Left kidney (tissue), 2 donors: ENCODE results near the gene SLCO3A1. TPM values are rescaled to one million over a fixed set of nuclear protein-coding genes. Genes with fewer than 3 reads are reported as not detected.
"Not testable (repeated sequence)": the region's sequence is repeated elsewhere in the genome, so short reads cannot be mapped to it uniquely, and the experiment has no call there.

Experiments
- DNase-seq: peaks from one replicate; pipeline ENCODE4 v3.0.0-alpha.2; 2013
- polyA plus RNA-seq: library from polyadenylated mRNA; unstranded; fragments of 120-200 nt; gene quantifications from one replicate; pipeline ENCODE4 v1.2.1, GENCODE V29; 2013; ENCODE audit not compliant: insufficient read length

SLCO3A1 gene
- polyA plus RNA-seq, 1 donor: 9.5 TPM

DNA sequence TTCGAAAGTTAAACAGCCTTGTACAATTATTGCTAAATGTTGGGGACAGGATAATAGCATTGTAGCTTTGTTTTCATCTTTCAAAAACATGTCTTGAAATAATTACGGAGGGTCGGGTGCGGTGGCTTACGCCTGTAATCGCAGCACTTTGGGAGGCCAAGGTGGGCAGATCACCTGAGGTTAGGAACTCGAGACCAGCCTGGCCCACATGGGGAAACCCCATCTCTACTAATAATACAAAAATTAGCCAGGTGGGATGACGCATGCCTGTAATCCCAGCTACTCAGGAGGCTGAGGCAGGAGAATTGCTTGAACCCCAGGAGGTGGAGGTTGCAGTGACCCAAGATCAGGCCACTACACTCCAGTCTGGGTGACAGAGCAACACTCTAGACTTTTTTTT lies 216.7 kb downstream of the SLCO3A1 start:
- DNase-seq: not testable (repeated sequence)

- DNase-seq: no peak
Measured at GRCh38 chr15:92071045-92071634, 217.6 kb downstream of the SLCO3A1 start.

GRCh38 chr15:92073044-92073785 lies 219.7 kb downstream of the SLCO3A1 start:
- no peak for DNase-seq

- DNase-seq: no peak
Measured at GRCh38 chr15:92074101-92074500, 220.6 kb downstream of the SLCO3A1 start.

DNA sequence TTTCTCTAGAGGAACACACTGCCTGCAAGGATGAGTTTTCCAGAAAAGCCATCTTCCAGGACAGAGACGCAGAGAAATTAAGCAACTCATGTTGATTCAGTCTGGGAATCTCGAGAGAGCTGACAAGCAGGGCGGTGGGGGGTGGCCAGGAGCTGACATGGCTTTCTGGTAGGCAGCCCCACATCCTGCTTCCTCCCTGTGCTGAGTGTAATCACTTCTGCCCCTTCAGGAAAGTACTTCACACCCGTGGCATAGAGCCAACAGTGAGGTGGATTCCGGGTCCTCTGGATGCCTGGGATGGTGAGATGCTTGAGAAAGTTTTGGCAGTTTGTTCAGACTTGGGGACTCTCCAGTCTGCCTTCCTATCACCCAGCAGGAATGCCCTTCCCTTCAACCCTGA lies 221.1 kb downstream of the SLCO3A1 start:
- DNase-seq: no peak

DNA sequence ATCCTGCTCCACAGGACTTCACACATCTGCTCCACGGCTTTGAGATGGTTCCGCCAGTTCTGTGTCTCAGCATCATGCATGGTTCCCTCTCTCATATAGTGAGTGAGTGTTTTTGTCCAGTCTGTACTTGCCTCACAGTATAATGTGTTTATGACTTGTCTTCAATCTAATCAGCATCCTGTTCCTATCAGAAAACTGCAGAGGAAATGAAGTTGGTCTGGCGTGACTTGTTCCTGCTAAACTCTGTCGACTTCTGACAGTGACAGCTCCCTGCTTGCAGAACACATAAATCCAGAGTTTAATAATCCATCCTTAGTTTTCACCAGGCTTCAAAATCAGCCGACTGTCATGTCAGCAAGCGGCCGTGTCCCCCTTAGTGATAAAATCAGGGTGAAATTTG lies 222.3 kb downstream of the SLCO3A1 start:
- DNase-seq: no peak

DNA sequence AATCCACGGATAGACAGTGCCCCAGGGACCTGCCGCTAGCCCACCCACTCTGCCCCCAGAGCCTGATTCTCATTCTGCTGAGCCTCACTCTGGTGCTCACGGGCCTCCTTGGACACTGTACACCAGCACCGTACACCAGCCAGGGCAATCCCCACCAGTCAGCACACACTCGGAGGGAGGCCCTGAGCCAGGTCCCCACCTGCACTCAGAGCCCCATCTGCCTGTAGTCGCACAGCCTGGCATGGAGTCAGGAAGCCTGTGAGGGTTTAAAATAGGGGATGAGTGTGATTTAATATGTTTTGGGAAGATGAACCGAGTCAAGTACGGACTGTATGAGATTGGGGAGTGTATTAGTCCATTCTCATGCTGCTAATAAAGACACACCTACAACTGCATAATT lies 223.0 kb downstream of the SLCO3A1 start:
- no peak for DNase-seq

GRCh38 chr15:92077353-92078085 lies 224.0 kb downstream of the SLCO3A1 start:
- DNase-seq: peak; percentile 65

GRCh38 chr15:92078270-92078669 lies 224.8 kb downstream of the SLCO3A1 start:
- no peak for DNase-seq

DNA sequence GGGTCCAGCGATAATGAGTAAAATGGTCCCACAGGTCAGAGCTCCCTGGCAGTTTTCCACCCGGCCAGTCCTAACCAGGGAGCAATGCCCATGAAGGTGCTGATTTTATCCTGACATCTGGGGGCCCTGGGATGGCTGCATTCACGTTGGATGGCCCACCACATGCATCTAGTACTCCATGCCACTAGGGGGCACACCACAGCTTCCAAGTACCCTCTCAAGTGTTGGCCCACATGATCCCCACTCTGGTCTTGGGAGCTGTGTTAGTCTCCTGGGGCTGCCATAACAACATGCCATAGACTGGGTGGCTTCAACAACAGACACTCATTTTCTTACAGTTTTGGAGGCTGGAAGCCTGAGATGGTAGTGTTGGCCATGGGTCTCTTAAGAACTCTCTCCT lies 225.5 kb downstream of the SLCO3A1 start:
- DNase-seq: no peak

GRCh38 chr15:92079647-92080255 lies 226.2 kb downstream of the SLCO3A1 start:
- DNase-seq: no peak

DNA sequence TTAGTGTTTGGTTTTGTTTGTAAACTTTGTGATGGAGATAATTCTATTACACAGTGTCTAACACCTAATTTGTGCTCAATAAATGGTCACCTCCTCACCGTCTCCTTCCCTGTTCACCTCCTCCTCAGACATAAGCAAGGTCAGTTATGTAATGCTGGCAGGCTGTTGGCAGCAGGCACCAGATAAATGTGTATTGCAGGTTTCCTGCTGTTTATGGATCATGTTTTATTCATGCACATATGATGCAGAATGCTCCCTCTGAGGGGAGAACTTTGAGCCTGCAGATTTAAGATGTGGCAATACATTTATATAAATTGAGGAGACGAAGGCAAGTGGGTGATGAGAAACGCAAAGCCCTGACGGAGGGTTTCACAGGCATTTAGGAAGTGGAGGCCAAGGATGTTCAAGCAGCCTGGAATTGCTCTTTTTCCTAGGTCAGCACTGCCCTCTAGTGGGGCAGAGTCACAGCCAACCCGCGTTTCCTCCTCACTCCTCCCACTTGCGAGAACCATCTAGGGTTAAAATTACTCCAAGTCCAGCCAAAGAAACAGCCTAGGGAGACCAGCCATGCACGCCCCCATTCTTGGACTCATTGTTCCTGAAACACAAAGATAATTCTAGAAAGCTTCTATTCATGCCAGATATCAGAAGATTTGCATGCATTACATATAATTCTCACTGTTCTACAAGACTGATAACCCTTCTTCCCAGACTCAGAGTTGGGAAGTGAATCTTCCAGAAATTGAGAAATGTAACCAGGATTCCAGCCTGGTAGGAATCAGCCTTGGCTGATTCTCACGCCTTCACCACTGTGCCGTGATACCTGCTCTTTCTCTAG lies 228.7 kb downstream of the SLCO3A1 start:
- DNase-seq: peak; percentile 82

DNA sequence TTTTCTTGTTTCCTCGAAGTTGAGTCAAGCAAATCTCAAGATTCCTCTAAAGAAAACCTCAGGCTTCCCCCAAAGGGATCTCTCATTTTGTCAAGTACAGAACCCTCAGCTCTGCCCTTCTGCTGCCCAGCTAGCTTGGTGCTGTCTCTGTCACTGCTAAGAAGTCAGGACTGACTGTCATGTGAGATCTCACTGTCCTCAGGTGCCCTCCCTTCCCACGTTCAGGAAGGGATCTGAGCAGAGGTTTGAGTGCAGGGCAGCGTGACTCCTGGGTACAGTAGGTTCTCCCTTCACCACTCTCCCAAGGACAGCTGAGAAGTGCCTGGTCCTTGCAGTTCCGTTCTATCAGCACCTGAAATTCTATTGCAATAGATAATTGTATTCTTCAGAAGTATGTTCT lies 229.7 kb downstream of the SLCO3A1 start:
- DNase-seq: no peak

- no peak for DNase-seq
Measured at GRCh38 chr15:92087211-92087610, 233.7 kb downstream of the SLCO3A1 start.

DNA sequence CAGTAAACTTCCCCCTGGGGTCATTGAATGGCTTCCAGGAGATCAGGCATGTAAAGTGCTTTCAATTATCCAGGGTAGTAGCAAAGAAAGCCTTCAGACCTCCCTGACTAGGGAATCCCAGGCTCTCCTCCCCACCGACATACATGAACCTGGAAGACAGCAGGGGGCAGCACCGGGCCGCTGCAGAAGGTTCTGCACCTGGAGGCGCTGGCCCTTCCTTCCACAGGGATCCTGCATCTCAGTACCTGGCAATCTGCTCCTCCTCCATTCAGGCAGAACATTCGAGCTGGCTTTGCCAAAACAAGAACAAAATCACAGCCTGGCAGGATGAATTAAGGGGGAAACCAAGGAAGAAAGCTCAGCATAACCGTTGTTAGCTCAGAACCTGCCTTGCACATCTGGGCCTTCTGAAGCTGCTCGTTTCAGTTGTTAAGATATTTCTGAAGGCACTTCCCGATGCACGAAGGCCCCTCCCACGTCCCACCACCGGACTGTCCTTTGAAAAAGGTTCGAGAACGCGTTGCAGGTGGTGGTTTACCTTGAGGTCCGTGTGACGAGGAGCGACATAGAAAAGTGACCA lies 237.7 kb downstream of the SLCO3A1 start:
- peak; percentile 53 for DNase-seq

- DNase-seq: no peak
Measured at GRCh38 chr15:92092289-92093105, 239.0 kb downstream of the SLCO3A1 start.

DNA sequence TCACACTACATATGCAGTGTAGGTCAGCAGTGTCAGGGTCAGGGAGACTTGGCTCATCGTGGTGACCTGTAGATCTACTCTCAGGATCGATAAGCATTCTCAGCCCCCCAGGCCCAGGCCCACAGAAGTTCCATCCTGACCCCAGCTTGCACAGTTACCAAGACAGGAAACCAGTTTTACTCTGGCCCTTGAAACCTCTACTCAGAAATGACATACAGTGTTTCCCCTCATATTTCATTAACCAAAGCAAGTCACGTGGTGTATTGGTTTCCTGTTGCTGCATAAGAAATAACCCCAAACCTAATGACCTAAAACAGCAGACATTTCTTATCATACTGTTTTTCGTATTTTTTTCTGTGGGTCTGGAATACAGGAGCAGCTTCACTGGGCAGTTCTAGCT lies 242.2 kb downstream of the SLCO3A1 start:
- no peak for DNase-seq

DNA sequence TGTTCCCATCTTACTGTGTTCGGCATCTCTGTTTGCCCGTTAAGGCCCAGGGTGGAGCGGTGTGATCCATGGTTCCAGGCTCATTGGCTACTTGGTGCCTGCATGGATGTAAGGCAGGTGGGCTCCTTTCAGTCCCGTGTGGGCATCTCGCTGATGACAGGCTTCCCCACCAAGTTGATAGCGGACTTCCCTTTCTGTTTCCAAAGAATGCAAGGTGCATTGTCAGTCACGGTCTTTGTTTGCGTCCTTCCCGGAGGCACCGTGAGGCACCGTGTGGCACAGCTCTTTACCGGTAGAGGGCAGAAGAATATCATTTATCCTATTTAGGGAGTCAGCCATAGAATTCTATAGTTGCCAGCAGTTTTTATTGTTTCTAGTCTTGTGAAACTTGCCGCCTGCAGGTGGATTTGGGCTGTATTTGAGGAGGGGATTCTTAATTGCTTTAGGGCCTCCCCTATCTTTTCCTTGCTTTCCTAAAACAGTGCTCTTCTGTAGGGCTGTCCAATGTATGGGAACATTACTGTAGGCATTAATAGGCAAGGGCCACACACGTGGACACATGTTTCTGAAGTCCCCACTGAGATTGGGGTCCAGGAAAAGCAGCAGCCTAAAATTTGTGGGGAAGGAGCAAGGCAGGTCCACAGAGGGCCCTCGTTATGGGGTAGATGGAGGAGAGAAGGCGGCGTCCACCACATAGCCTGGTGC lies 244.1 kb downstream of the SLCO3A1 start:
- peak; percentile 65 for DNase-seq

GRCh38 chr15:92098869-92099268 lies 245.4 kb downstream of the SLCO3A1 start:
- DNase-seq: no peak

DNA sequence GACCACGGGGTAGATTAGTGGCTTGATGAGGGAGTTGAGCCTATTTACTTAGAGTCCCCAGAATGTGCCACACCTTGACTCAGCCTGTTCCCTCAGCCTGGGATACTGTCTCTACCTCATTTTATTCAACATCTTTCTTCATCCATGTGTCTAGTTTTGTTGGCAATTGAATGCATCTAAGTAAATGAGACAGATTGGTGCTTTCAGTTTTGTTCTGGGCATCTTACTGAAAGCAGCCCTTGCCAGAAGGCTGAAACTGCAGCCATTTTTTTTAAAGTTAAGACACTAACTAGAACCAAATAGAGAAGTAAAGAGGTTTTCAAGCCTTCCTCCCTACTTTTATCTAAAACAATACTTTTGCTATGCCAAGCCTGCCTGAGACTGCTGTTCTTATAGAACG lies 246.8 kb downstream of the SLCO3A1 start:
- no peak for DNase-seq
